Epithelial cell of prostate (primary cell): ENCODE results near the gene POM121.
A peak's percentile ranks its signal among the peaks of the same experiment; 100 is the strongest.
"Not testable (repeated sequence)": the region's sequence is repeated elsewhere in the genome, so short reads cannot be mapped to it uniquely, and the experiment has no call there.

Experiments
- DNase-seq: peaks from one replicate; pipeline ENCODE4 v3.0.0-alpha.2; 2011; ENCODE audit warnings: low read depth, low spot score
- H3K27ac ChIP-seq: fragments of 450-650 bp; 2 replicates; pipeline ENCODE4 v1.5.1; 2017; ENCODE audit warnings: mild to moderate bottlenecking

POM121 gene

DNA sequence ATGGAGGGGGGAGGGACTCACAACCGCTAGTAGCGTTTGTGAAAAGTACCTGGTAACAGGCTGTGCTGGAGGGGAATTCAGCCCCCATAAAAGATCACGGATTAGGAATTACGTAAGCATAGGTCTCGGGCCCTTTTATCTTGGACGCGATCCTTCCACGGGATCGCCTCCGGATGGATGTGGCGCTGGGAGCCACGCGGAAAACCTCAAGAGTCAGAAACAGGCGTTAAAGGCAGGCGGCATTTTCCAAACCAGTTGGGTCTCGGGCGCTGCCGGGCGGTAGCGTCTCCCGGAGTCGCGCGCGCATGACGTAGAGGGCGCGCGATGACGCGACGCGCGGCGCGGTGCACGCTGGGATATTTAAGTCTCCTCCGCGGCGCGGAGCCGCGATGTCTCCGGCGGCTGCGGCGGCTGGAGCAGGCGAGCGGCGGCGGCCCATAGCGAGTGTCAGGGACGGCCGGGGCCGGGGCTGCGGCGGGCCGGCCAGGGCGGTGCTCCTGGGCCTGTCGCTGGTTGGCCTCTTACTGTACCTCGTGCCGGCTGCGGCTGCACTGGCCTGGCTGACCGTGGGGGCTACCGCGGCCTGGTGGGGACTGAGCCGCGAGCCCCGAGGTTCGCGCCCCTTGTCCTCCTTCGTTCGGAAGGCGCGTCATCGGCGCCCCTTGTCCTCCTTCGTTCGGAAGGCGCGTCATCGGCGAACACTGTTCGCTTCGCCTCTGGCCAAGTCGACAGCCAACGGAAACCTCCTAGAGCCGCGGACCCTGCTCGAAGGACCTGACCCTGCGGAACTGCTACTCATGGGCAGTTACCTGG is at the start of gene POM121:
POM121 (plus strand) TSS at position 363 of the 813 bp plus-strand sequence; CDS start at position 390, 27 bp downstream.
- peak within 1 kb of the TSS; percentile 75 for H3K27ac ChIP-seq
- DNase-seq, result peak; percentile 14

DNA sequence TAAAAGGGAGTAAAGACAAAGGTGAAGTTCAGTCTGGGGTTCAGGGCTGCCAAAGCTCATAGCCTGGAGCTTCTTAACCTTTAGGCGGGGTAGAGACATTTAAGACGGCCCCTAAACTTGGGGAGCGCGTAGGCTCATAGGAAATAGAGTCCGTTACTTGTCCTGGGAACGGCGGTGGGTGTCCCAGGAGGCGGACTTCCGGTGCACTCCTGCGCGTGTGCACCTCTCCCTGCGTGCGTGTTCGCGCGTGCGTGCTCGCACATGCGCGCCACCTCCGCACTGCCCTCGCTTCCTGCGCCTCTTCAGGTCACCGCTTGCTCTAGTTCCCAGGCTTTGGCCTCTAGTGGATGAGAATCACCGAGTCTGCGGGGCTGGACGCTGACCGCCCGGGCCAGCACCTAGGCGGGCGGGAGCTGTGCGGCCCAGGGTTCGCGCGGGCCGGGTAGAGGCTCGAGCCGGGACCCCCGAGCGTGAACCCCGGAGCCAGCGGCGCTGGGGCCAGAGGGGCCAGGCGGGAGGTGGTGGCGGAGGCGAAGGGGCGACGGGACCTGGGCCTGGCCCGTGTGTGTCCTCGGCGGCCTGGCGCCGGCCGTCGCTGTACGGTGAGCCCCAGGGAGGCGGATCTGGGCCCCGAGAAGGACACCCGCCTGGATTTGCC is 45.7 kb upstream of the POM121 start:
- peak; percentile 12 for DNase-seq
- H3K27ac ChIP-seq, result peak overlapping the region; percentile 56

DNA sequence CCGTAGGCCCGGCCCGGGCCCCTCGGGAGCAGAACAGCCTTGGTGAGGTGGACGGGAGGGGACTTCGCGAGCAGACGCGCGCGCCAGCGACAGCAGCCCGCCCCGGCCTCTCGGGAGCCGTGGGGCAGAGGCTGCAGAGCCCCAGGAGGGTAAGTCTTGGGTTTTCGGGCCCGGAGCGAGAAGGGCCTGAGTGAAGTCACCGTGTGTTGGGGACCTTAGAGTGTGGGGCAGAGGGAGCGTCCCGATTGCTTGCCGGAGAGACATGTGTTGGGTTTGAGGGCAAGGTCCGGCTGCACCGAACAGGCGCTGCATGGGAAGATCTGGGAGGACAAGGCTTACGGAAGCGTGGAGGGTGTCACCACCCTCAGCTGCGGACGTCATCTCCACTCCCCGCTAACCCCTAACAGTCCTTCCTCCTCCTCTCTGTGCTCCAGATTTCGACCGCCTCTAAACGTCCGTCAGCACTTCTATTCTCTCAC is 45.1 kb upstream of the POM121 start:
- DNase-seq, result not testable (repeated sequence)
- H3K27ac ChIP-seq, result peak overlapping the region; percentile 56

DNA sequence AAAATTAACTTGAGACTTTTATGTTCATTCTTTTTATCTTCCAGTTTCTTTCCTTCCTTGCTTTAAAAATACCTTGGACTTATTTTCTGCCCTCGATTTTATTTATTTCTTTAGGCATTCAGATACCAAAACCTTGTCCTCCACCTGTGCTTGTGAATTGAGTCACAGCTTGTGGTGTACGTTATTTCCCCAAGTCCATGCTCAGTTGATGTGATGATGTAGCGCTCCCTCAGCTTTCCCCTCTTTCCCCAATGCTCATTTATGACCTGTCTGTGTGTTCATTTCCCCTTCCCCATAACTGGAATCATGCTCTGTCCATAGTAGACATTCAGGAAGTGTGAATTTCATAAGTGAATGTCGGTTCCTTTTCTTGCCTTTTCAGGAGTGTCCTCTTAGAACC is 33.1 kb upstream of the POM121 start:
- not testable (repeated sequence) for DNase-seq, H3K27ac ChIP-seq

DNA sequence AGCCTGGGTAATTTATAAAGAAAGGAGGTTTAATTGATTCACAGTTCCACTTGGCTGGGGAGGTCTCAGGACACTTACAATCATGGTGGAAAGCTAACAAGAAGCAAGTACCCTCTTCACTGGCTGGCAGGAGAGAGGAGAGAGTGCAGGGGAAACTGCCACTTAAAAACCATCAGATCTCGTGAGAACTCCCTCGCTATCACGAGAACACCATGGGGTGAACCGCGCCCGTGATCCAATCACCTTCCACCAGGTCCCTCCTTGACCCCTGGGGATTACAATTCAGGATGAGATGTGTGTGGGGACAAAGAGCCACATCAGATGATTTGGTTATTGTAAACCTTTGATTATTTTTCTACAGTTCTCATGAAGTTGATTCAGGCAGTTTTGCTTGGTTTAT is 20.2 kb upstream of the POM121 start:
- DNase-seq, H3K27ac ChIP-seq: not testable (repeated sequence)

DNA sequence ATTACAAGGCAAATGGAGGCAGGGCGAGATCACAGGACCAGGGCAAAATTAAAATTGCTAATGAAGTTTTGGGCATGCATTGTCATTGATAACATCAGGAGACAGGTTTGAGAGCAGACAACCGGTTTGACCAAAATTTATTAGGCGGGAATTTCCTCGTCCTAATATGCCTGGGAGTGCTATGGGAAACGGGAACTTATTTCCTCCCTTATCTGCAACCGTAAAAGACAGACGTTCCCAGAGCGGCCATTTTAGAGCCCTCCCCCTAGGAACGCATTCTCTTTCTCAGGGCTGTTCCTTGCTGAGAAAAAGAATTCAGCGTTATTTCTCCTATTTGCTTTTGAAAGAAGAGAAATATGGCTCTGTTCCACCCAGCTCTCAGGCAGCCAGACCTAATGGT is 16.5 kb upstream of the POM121 start:
- not testable (repeated sequence) for H3K27ac ChIP-seq, DNase-seq

DNA sequence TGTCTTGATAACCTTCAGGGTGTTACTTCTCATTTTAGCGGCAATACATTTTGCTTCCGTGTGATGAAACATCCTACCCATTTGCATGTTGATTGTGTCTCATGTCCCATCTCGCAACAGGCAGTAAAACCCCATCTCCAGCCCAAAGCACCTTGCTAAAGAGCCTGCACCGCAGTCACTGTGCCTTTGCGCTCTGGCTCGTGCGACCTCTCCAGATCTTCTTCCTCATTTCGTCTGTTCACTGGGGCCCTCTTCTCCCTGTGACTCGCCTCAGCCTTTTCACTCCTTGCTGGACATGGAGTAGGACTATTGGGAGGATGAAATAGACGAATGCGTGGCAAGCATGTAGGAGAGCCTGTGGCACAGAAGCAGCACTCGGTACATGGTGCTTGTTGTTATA is 13.5 kb upstream of the POM121 start:
- DNase-seq, H3K27ac ChIP-seq: not testable (repeated sequence)

DNA sequence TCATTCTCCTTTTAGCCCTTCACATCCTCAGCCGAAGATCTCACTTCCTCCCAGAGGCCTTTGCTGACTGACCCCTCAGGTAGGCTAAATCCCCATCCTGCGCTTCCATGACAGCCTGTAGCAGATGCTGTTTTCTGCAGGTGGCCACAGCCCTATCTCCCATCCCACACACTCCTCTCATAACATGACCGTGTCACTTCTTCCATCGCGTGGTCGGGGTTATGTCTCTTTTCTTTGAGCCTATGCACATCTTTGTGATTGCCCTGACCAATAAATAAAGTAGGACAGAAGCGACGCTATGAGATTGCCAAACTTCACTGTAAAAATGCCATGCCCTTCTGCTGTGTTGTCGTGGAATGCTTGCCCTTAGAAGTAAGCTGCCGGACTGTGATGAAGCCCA is 11.1 kb upstream of the POM121 start:
- H3K27ac ChIP-seq, DNase-seq: not testable (repeated sequence)

DNA sequence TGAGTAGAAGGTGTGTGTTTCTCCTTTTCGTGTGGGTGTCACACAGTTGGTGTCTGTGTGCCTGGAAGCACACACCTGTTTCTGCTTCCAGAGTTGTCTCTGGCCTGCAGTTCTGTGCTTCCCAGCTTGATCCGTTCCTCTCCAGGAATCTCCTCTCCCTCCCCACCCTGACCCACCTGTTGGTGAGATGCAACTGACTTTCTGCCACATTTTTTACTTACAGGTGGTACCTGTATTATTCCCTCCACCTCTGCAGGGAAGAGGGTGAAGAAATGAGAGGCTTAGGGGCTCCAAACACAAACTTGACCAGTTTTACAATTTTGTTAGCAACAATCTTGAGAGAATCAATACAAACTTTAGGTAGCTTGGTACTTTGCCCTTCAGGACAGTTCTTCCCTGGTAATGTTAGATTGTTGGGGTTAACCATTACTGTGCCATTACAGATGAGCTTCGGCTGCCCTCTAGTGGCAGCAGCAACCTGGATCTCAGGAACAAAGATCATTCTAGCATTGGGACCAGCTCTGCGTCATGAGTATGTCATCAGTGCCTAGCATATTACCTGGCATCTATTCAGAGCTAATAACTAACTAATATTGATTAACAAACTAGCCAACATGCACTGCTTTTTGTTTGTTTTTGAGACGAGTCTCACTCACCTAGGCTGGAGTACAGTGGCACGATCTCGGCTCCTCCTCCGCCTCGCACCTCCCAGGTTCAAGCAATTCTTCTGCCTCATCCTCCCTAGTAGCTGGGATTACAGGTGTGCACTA is 10.0 kb upstream of the POM121 start:
- DNase-seq, H3K27ac ChIP-seq: not testable (repeated sequence)

DNA sequence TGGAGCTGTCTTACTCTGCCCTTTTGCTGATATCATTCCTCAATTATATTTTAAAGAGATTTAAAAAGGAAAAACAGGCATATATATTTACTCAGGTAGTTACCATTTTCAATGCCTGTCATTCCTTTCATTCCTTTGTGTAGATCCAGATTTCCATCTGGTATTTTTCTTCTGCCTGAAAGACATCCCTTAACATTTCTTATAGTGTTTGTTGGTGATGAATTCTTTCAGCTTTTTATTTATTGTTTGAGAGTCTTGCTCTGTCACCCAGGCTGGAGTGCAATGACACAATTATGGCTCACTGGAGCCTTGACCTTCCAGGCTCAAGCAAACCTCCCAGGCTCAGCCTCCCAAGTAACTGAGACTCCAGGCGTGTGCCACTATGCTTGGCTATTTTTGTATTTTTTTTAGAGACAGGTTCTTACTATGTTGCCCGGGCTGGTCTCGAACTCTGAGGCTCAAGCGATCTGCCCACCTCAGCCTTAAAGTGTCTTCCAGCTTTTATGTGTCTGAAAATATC is 5.6 kb upstream of the POM121 start:
- no peak for DNase-seq
- no peak overlapping the region for H3K27ac ChIP-seq

DNA sequence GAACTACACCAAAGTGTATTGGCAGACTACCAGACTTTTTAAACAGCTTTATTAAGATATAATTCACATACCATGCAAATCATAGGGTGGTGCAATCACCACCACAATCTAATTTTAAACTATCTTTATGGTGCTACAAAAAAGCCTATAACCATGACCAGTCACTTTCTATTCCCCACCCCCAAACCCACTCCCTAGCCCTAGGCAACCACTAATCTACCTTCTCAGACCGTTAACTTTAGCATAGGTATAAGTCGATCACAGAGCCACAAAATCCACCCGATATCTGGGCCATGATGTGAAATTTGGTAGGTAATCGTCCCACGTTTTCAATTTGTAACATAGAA is 536 bp upstream of the POM121 start:
- peak overlapping the region; percentile 75 for H3K27ac ChIP-seq
- DNase-seq, result no peak

DNA sequence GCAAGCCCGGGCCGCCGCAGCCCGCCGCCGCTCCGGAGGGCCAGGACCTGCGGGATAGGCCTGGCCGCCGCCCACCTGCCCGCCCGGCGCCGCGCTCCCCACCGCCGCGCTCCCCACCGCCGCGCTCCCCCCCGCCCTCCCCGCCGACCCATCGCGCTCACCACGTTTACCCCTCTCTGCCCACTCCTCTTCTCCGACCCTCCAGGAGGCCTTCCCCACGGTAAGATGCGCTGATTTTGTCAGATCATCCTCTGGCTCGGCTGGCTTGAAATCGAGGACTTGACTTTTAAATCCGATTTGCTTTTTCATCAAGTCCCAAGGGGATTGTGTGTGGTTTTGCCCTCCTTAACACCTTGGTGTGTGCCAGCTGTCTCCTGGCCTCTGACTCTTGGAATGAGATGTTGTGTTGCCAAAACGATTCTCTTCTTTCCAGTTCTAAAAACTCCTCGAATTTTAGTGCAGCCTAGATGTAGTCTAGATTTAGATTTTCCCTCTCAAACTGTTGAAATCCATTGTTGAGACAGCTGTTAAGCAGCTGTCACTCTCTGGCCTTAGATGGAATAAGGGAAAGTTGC is 738 bp downstream of the POM121 start:
- H3K27ac ChIP-seq, result peak overlapping the region; percentile 75
- no peak for DNase-seq

DNA sequence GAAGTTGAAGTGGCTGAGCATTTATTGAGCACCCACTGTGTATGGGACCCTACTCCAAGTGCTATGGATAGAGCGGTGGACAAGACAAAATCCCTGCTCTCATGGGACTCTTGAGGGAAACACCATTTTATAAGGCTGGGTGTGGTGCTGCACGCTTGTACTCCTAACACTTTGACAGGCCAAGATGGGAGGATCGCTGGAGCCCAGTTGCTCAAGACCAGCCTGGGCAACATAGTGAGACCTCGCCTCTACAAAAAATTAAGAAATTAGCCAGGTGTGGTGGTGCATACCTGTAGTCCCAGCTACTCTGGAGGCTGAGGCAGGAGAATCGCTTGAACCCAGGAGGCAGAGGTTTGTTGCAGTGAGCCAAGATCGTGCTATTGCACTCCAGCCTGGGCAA is 2.9 kb downstream of the POM121 start:
- not testable (repeated sequence) for DNase-seq, H3K27ac ChIP-seq

DNA sequence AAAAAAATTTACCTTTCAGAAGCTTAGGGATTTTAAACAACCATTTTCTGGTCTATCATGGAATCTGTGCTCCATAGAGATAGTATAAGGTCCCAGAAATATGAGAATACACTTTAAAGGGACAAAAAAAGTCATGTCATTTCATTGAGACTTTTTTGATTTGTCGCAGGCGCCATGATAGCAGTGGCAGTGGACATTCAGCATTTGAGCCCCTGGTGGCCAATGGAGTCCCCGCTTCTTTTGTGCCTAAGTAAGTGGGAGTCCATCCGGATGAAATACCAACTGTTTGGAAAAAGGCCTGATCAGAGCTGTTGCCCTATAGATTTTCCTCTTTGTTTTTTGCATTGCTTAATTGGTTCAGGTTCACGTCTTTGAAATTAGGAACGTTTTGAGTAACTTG is 3.3 kb downstream of the POM121 start:
- H3K27ac ChIP-seq, DNase-seq: not testable (repeated sequence)

DNA sequence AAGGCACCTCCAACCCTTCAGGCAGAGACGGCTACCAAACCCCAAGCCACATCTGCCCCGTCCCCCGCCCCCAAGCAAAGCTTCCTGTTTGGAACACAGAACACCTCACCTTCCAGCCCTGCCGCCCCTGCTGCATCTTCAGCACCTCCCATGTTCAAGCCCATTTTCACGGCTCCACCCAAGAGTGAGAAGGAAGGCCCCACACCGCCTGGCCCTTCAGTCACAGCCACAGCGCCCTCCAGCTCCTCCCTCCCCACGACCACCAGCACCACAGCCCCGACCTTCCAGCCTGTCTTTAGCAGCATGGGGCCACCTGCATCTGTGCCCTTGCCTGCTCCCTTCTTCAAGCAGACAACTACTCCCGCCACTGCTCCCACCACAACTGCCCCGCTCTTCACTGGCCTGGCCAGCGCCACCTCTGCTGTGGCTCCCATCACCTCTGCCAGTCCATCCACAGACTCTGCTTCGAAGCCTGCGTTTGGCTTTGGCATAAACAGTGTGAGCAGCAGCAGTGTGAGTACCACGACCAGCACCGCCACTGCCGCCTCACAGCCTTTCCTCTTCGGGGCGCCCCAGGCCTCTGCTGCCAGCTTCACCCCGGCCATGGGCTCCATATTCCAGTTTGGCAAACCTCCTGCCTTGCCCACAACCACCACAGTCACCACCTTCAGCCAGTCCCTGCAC is 17.3 kb downstream of the POM121 start:
- H3K27ac ChIP-seq, DNase-seq: not testable (repeated sequence)

DNA sequence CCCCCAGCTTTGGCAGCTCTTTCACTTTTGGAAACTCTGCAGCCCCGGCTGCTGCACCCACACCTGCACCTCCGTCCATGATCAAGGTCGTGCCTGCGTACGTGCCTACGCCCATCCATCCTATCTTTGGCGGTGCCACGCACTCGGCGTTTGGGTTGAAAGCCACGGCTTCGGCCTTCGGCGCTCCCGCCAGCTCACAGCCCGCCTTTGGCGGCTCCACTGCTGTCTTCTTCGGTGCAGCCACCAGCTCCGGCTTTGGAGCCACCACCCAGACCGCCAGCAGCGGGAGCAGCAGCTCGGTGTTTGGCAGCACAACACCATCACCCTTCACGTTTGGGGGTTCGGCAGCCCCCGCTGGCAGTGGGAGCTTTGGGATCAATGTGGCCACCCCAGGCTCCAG is 18.1 kb downstream of the POM121 start:
- not testable (repeated sequence) for DNase-seq, H3K27ac ChIP-seq

DNA sequence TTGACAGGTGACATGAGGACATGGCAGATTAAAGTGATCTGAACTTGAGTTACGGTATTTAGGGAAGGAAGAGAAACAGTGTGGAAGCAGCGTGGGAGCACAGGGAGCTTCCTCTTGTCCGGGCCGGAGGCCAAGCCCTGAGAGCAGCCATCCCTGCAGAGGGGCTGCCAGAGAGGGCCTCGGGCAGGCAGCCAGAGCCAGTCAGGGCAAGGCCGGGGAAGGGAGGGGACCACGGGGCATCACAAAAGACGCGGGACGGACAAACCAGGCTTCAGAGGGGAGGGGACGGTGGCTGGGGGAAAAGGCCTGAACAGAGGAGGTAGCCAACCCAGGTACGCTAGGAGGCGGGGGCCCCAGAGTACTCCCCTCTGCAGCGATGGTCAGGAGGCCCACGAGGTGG is 20.0 kb downstream of the POM121 start:
- not testable (repeated sequence) for DNase-seq, H3K27ac ChIP-seq

DNA sequence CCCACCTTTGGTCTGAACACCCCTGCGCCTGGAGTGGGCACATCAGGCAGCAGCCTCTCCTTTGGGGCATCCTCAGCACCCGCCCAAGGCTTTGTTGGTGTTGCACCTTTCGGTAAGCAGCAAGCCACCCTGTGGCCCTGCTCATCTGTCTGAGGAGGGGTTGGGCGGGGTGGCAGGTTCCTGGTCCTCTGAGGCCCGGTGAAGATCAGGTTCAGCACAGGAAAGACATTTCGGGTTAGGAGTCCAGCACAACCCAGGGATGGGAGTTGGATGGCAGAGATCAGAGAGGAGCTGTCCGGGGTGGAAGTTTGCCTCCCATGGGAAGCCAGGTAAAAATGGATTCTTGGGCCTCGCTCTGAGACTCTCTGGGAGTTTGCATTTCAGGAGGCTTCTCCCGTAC is 20.7 kb downstream of the POM121 start:
- DNase-seq, H3K27ac ChIP-seq: not testable (repeated sequence)

DNA sequence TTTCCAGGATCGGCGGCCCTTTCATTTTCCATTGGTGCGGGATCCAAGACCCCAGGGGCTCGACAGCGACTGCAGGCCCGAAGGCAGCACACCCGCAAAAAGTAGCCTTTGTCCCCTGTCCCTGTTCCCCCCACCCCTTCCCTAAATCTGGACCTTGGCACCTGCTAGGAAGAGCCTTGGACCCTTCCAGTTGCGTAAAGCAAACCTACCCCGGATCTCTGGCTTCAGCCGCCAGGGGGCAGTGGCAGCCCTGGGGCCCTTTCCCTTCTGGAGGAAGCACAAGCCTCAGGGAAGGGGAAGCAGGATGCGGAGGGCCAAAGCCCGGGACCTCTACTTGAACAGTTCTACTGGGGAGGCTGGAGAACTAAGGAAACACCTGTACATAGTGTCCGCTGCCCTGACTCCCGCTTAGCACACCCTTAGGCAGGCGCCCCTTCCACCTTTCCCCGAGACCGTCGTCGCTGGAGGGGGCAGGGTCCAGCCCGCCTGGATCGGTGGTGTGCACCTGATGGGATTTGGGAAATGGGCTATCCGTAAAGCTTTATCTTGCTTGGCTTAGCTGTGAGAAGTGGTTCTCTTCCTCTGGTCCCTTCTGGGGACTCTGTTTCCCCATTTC is 21.3 kb downstream of the POM121 start:
- not testable (repeated sequence) for DNase-seq, H3K27ac ChIP-seq
